ENCODE results near the gene SRPK2. TPM values are rescaled to one million over a fixed set of nuclear protein-coding genes. Genes with fewer than 3 reads are reported as not detected.

The SRPK2 gene
- total and polyA plus RNA-seq, 2 of the 13 experiments (the other 11 are each of a cell fraction or from before 2014, with no cell fraction given), result 10.1 to 22.3 TPM

- TF ChIP-seq HMGXB4 (CRISPR knock-in tag; IDR thresholded peaks at IDR 0.05; ENCODE audit: borderline replicate concordance in 1 of 2, low read depth in 1 of 2) (peak in 1 of 2 experiments; percentile 54; a peak in 1 of 4 replicates), RFXAP (CRISPR knock-in tag; IDR thresholded peaks at IDR 0.05; ENCODE audit: borderline replicate concordance) (no peak), ZBTB4 (CRISPR knock-in tag; IDR thresholded peaks at IDR 0.05; ENCODE audit: borderline replicate concordance) (no peak), ZNF562 (CRISPR knock-in tag; IDR thresholded peaks at IDR 0.05; ENCODE audit: borderline replicate concordance) (no peak), DBP (CRISPR knock-in tag; IDR thresholded peaks at IDR 0.05; ENCODE audit: not compliant biosample characterization) (no peak), DPF2 (CRISPR knock-in tag; IDR thresholded peaks at IDR 0.05; ENCODE audit: borderline replicate concordance, low read depth) (no peak), TSC22D2 (CRISPR knock-in tag; IDR thresholded peaks at IDR 0.05; ENCODE audit: borderline replicate concordance) (no peak), ZNF792 (CRISPR knock-in tag; IDR thresholded peaks at IDR 0.05) (no peak), XBP1 (CRISPR knock-in tag; IDR thresholded peaks at IDR 0.05) (no peak), MIER3 (CRISPR knock-in tag; IDR thresholded peaks at IDR 0.05; ENCODE audit: borderline replicate concordance) (0 out of 2 replicates have a peak, but pooled peaks have one; percentile 13), HIVEP1 (CRISPR knock-in tag; IDR thresholded peaks at IDR 0.05) (no peak), TFAP4 (IDR thresholded peaks at IDR 0.05; ENCODE audit: borderline replicate concordance, low read depth) (no peak)
- TF ChIP-seq, protein P1, sequence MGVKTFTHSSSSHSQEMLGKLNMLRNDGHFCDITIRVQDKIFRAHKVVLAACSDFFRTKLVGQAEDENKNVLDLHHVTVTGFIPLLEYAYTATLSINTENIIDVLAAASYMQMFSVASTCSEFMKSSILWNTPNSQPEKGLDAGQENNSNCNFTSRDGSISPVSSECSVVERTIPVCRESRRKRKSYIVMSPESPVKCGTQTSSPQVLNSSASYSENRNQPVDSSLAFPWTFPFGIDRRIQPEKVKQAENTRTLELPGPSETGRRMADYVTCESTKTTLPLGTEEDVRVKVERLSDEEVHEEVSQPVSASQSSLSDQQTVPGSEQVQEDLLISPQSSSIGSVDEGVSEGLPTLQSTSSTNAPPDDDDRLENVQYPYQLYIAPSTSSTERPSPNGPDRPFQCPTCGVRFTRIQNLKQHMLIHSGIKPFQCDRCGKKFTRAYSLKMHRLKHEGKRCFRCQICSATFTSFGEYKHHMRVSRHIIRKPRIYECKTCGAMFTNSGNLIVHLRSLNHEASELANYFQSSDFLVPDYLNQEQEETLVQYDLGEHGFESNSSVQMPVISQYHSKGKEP (CRISPR knock-in tag; IDR thresholded peaks at IDR 0.05), result no peak
- TF ChIP-seq, protein P2, sequence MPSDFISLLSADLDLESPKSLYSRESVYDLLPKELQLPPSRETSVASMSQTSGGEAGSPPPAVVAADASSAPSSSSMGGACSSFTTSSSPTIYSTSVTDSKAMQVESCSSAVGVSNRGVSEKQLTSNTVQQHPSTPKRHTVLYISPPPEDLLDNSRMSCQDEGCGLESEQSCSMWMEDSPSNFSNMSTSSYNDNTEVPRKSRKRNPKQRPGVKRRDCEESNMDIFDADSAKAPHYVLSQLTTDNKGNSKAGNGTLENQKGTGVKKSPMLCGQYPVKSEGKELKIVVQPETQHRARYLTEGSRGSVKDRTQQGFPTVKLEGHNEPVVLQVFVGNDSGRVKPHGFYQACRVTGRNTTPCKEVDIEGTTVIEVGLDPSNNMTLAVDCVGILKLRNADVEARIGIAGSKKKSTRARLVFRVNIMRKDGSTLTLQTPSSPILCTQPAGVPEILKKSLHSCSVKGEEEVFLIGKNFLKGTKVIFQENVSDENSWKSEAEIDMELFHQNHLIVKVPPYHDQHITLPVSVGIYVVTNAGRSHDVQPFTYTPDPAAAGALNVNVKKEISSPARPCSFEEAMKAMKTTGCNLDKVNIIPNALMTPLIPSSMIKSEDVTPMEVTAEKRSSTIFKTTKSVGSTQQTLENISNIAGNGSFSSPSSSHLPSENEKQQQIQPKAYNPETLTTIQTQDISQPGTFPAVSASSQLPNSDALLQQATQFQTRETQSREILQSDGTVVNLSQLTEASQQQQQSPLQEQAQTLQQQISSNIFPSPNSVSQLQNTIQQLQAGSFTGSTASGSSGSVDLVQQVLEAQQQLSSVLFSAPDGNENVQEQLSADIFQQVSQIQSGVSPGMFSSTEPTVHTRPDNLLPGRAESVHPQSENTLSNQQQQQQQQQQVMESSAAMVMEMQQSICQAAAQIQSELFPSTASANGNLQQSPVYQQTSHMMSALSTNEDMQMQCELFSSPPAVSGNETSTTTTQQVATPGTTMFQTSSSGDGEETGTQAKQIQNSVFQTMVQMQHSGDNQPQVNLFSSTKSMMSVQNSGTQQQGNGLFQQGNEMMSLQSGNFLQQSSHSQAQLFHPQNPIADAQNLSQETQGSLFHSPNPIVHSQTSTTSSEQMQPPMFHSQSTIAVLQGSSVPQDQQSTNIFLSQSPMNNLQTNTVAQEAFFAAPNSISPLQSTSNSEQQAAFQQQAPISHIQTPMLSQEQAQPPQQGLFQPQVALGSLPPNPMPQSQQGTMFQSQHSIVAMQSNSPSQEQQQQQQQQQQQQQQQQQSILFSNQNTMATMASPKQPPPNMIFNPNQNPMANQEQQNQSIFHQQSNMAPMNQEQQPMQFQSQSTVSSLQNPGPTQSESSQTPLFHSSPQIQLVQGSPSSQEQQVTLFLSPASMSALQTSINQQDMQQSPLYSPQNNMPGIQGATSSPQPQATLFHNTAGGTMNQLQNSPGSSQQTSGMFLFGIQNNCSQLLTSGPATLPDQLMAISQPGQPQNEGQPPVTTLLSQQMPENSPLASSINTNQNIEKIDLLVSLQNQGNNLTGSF (CRISPR knock-in tag; IDR thresholded peaks at IDR 0.05), result no peak
These were observed 448 bp upstream of the SRPK2 start (continued) for GRCh38 chr7:105389088-105389650.

Data from HepG2 (cell line).